ENCODE measurements around the gene CCDC7. TPM values are rescaled to one million over a fixed set of nuclear protein-coding genes. Genes with fewer than 3 reads are reported as not detected.
"Not testable (repeated sequence)": the region's sequence is repeated elsewhere in the genome, so short reads cannot be mapped to it uniquely, and the experiment has no call there.

Gene CCDC7
- total and polyA plus RNA-seq, 12 donors: 1.8 to 31.2 (median 16.9) TPM

DNA sequence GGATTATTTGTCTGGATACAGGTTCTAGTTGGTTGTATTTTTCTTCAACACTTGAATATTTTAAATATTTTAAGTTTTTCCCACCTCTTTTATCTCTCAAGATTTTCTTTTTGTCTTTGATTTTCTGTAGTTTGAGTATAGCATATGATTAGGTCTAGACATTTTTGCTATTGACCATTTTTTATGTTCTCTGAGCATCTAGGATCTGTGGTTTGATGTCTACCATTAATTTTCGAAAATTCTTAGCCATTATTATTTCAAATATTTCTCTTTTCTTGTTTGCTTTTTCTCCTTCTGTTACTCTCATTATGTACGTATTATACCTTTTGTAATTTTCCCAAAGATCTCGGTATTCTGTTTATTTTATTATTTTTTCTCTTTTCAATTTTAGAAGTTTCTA lies 293.0 kb downstream of the CCDC7 start:
- TF ChIP-seq POLR2A (IDR thresholded peaks at IDR 0.05): no peak
- TF ChIP-seq, protein P1, sequence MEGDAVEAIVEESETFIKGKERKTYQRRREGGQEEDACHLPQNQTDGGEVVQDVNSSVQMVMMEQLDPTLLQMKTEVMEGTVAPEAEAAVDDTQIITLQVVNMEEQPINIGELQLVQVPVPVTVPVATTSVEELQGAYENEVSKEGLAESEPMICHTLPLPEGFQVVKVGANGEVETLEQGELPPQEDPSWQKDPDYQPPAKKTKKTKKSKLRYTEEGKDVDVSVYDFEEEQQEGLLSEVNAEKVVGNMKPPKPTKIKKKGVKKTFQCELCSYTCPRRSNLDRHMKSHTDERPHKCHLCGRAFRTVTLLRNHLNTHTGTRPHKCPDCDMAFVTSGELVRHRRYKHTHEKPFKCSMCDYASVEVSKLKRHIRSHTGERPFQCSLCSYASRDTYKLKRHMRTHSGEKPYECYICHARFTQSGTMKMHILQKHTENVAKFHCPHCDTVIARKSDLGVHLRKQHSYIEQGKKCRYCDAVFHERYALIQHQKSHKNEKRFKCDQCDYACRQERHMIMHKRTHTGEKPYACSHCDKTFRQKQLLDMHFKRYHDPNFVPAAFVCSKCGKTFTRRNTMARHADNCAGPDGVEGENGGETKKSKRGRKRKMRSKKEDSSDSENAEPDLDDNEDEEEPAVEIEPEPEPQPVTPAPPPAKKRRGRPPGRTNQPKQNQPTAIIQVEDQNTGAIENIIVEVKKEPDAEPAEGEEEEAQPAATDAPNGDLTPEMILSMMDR (IDR thresholded peaks at IDR 0.05): no peak
- intact Hi-C loops (cut with DNase I): no loop called here
- Histone ChIP-seq H3K9me3 (replicated peaks in 1 of 3) (peaks cover 0 to 5% (median 0%) of the 10 kb centered on the region in 3 donors), H3K4me3 (no peak overlapping the region), H3K27ac (no peak overlapping the region), H3K4me1 (replicated peaks in 1 of 2) (no peaks in the 10 kb centered on the region), H3K36me3 (replicated peaks in 1 of 2) (no peaks in the 10 kb centered on the region), H3K27me3 (no peaks in the 10 kb centered on the region)
- DNase-seq: no peak
- 91 to 96% (median 94%) methylated on average over 3 of the region's 3 CpGs for WGBS, 4 donors

DNA sequence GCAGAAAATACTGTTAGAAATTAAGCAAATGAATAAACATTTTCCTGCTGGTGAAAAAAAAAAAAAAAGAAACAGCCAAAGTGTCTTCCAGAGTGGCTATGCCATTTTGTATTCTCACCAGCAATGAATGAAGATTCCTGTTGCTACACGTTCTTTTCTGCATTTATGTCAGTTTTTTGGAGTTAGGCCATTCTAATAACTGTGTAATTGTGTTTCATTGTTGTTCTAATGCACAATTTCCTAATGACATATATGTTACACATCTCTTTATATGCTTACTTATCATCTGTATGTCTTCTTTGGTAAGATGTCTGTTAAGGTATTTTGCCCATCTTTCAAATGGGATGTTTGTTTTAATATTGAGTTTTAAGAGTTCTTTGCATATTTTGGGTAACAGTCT lies 298.4 kb downstream of the CCDC7 start:
- Histone ChIP-seq H3K4me3 (no peak overlapping the region), H3K36me3 (replicated peaks in 1 of 2) (no peaks in the 10 kb centered on the region), H3K27me3 (no peaks in the 10 kb centered on the region), H3K4me1 (replicated peaks in 1 of 2) (no peaks in the 10 kb centered on the region), H3K9me3 (replicated peaks in 1 of 3) (peaks cover 0 to under 1% (median 0%) of the 10 kb centered on the region in 3 donors), H3K27ac (no peak overlapping the region)
- no peak for DNase-seq
- WGBS, 4 donors: 81 to 86% (median 84%) methylated on average over 1 of the region's 1 CpG
- TF ChIP-seq, protein P1 (IDR thresholded peaks at IDR 0.05): no peak
- no peak for TF ChIP-seq POLR2A (IDR thresholded peaks at IDR 0.05)
- intact Hi-C loops (cut with DNase I): no loop called here

DNA sequence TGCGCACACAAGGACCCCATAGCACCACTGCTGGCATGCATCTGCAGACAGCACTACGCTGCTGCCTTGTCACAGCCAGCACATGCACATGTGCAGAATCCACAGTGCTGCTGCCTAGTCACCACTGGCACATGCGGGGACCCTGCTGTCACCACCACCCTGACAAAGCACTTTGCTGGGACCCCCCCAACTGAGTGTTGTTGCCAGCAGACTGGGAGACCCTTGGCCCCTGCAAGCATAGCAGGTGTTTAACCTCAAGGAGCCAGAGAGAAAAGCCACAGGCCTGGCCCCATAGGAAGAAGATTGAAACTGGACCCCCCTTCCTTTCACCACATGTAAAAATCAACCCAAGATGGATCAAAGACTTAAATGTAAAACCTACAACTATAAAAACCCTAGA lies 300.9 kb downstream of the CCDC7 start:
- no peaks in the 10 kb centered on the region for H3K36me3 ChIP-seq (replicated peaks in 1 of 2)
- no peak for DNase-seq
- intact Hi-C loops (cut with DNase I): no loop called here
- no peaks in the 10 kb centered on the region for H3K4me1 ChIP-seq (replicated peaks in 1 of 2)
- WGBS, 4 donors: 95 to 100% (median 99%) methylated on average over 1 to 3 of the region's 3 CpGs
- TF ChIP-seq POLR2A (IDR thresholded peaks at IDR 0.05): no peak
- TF ChIP-seq, protein P1 (IDR thresholded peaks at IDR 0.05): no peak
- H3K4me3 ChIP-seq: no peak overlapping the region
- H3K9me3 ChIP-seq (replicated peaks in 1 of 3): no peaks in the 10 kb centered on the region
- H3K27me3 ChIP-seq: no peaks in the 10 kb centered on the region
- H3K27ac ChIP-seq: no peak overlapping the region

DNA sequence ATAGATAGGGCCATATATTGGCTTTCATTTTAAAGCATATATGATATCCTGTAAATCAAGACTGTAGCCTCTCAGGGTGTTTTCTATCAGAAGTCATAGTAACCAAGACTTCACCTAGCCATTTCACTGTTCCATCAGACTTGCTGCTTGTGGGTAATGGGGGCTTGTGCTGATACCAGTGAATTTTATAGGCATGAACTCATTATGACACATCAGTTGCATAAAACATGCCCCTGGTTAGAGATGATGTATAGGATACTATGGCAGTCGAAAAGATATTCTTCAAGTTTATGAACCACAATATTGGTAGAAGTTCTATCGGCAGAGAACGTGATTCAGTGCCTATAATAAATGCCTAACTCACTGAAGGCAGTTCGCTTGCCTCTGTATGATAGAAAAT lies 305.6 kb downstream of the CCDC7 start:
- Histone ChIP-seq H3K36me3 (replicated peaks in 1 of 2) (no peaks in the 10 kb centered on the region), H3K27me3 (no peaks in the 10 kb centered on the region), H3K9me3 (replicated peaks in 1 of 3) (no peaks in the 10 kb centered on the region), H3K4me1 (replicated peaks in 1 of 2) (no peaks in the 10 kb centered on the region), H3K4me3 (no peak overlapping the region), H3K27ac (no peak overlapping the region)
- intact Hi-C loops (cut with DNase I): no loop called here
- TF ChIP-seq, protein P1 (IDR thresholded peaks at IDR 0.05): no peak
- TF ChIP-seq POLR2A (IDR thresholded peaks at IDR 0.05): no peak
- no peak for DNase-seq
- WGBS, 4 donors: 69 to 72% (median 70%) methylated on average over 4 of the region's 4 CpGs

DNA sequence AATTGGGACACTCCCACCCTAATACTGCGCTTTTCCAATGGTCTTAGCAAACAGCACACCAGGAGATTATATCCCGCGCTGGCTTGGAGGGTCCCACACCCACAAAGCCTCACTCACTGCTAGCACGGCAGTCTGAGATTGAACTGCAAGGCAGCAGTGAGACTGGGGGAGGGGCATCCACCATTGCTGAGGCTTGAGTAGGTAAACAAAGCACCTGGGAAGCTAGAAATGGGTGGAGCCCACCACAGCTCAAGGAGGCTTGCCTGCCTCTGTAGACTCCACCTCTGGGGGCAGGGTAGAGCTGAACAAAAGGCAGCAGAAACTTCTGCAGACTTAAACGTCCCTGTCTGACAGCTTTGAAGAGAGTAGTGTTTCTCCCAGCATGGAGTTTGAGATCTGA lies 309.0 kb downstream of the CCDC7 start:
- H3K27ac ChIP-seq; H3K4me1 ChIP-seq (replicated peaks in 1 of 2); intact Hi-C loops (cut with DNase I); H3K27me3 ChIP-seq; DNase-seq; H3K36me3 ChIP-seq (replicated peaks in 1 of 2); H3K9me3 ChIP-seq (replicated peaks in 1 of 3); H3K4me3 ChIP-seq: not testable (repeated sequence)
- 72 to 91% (median 74%) methylated on average over 5 of the region's 5 CpGs for WGBS, 4 donors

Measured in adrenal gland (tissue), 12 donors.